PC-3 (cell line): ENCODE measurements around the gene GNPDA1.

Source experiments
- CTCF ChIP-seq: fragments of 300-600 bp; sonication (generic); conservative IDR thresholded peaks from 2 replicates; pipeline ENCODE4 v1.5.1; 2017; ENCODE audit warnings: antibody characterized with exemption, low read depth, mild to moderate bottlenecking, low read length
- EZH2 ChIP-seq: fragments of 300-600 bp; sonication (generic); IDR thresholded peaks from one replicate; pipeline ENCODE4 v1.6.1; 2017; ENCODE audit warnings: antibody characterized with exemption, mild to moderate bottlenecking, low read length; ENCODE audit not compliant: unreplicated experiment
- EZH2phosphoT487 ChIP-seq: fragments of 300-600 bp; sonication (generic); IDR thresholded peaks from 2 replicates; pipeline ENCODE4 v1.6.1; 2018; ENCODE audit warnings: mild to moderate bottlenecking, antibody characterized with exemption, low read length, borderline replicate concordance

- TF ChIP-seq CTCF (no peak), EZH2 (no peak), EZH2phosphoT487 (no peak)
Observed at GRCh38 chr5:142003266-142003800, 9.5 kb downstream of the GNPDA1 start.
